Naive thymus-derived CD8-positive, alpha-beta T cell (primary cell): ENCODE results near the gene PTEN. TPM values are rescaled to one million over a fixed set of nuclear protein-coding genes. Genes with fewer than 3 reads are reported as not detected.

Experiments used
- ATAC-seq, 2 donors: fragments of 150-1000 bp; cut with Tn5 transposase in 1 of 2; sonication (Bioruptor Pico), chemical (Tn5 transposase) in 1 of 2; 1 replicate in 1 of 2; 2 replicates in 1 of 2; pipeline ENCODE4 v1.10.0; 2021; ENCODE audit warnings: mild to moderate bottlenecking in 2 of 2, moderate library complexity in 2 of 2
- POLR2A ChIA-PET: fragments of 350-600 bp; sonication (Branson Sonifier 250); formaldehyde crosslinking; loops from one replicate; lab custom pipeline; 2021; ENCODE audit warnings: antibody characterized with exemption; lab: Charles Lee
- DNase-seq, 10 donors: peaks; one replicate each; pipeline versions ENCODE4 v3.0.0 to v3.0.0-alpha.2; 2020 to 2022
- H3K27ac Mint-ChIP-seq, 10 donors: one replicate each; pipeline ENCODE4 v1.8.0; 2020 to 2022; ENCODE audit warnings: mild to moderate bottlenecking in 10 of 10, mixed read lengths in 10 of 10, moderate library complexity in 4 of 10, inconsistent platforms in 1 of 10
- H3K27me3 Mint-ChIP-seq, 5 donors: one replicate each; pipeline ENCODE4 v1.8.0; 2021 to 2022; ENCODE audit warnings: mixed read lengths in 5 of 5
- H3K36me3 Mint-ChIP-seq, 3 donors: one replicate each; pipeline ENCODE4 v1.8.0; 2020 to 2022; ENCODE audit warnings: mixed read lengths in 3 of 3, mild to moderate bottlenecking in 2 of 3, inconsistent platforms in 1 of 3
- H3K4me1 Mint-ChIP-seq, 4 donors: one replicate each; pipeline ENCODE4 v1.8.0; 2021 to 2022; ENCODE audit warnings: mixed read lengths in 4 of 4
- H3K4me3 Mint-ChIP-seq, 10 donors: one replicate each; pipeline ENCODE4 v1.8.0; 2020 to 2022; ENCODE audit warnings: mild to moderate bottlenecking in 10 of 10, mixed read lengths in 10 of 10, moderate library complexity in 6 of 10, inconsistent platforms in 1 of 10
- H3K9me3 Mint-ChIP-seq, 9 donors: one replicate each; pipeline ENCODE4 v1.8.0; 2020 to 2022; ENCODE audit warnings: mixed read lengths in 9 of 9, mild to moderate bottlenecking in 3 of 9, inconsistent platforms in 1 of 9, moderate library complexity in 1 of 9
- polyA plus RNA-seq, 3 donors: library from polyadenylated mRNA; unstranded; fragments of 300-500 nt; fragmentation: Illumina TruSeq; gene quantifications; one replicate each; pipeline ENCODE4 v1.2.3, GENCODE V29; 2021
- total RNA-seq, 8 experiments: library from RNA in 2 of 8; stranded (reverse) in 2 of 8; gene quantifications; one replicate each; pipeline ENCODE4 v1.2.3 and lab custom pipeline; 2021 to 2026

Gene PTEN
- total and polyA plus RNA-seq, 5 experiments from 2014 or later, result 29.4 to 90.0 (median 37.7) TPM

DNA sequence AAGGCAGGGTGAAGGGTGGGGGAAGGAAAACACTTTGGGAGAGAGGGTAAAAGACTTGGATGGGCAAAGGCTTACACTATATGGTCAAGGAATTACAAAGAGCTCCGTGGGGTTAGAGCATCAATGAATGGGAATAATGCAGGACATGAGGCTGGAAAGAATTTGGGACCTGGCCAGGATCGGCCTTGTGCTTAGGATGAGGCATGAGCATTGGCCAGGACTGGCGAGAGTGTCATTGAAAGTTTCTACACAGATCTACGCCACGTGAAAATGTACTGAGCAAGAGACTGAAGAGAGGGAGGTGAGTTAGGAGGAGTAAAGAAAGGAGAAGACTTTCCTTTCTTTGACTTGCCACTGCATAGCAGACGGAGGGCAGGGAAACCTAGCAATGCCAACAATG is 142.8 kb downstream of the PTEN start:
- peaks cover 0 to 2% (median 0%) of the 10 kb centered on the region in 4 donors for H3K4me1 Mint-ChIP-seq
- H3K9me3 Mint-ChIP-seq, result peaks cover 0 to 9% (median 0%) of the 10 kb centered on the region in 9 donors
- no peak overlapping the region for H3K27ac Mint-ChIP-seq
- DNase-seq (no peak), ATAC-seq (no peak)
- POLR2A ChIA-PET, result no interaction called here
- H3K27me3 Mint-ChIP-seq, result no peaks in the 10 kb centered on the region
- no peak overlapping the region for H3K4me3 Mint-ChIP-seq
- H3K36me3 Mint-ChIP-seq, result peaks cover 0 to under 1% (median 0%) of the 10 kb centered on the region in 3 donors

DNA sequence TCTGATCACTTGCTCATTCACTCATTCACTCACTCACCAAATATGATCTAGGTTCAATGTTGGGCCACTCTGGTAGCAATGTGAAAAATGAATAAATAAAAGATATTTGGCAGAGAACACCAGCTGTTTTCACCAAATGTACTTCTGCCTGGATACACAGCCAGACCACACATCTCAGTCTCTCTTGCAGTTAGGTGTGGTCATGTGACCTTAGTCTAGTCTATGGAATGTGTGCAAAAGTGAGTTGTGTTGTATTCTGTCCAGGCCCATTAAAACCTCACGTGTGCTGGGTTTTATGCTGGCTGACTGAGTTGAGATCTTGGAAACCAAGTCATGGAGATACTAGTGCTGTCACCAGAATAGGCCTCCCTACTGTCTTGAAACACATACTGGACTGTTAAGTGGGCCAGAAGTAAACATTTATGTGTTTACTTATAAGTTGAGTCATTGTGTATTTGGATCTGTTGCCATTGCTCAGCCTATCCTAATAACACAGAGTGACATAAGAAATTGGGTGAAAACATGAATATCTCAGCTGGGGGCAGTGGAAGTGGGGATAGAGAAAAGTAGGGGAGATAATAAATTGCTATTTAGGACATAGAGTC is 145.5 kb downstream of the PTEN start:
- Mint-ChIP-seq H3K36me3 (peaks cover 0 to 5% (median 0%) of the 10 kb centered on the region in 3 donors), H3K4me3 (no peak overlapping the region), H3K4me1 (peaks cover 0 to 2% (median 0%) of the 10 kb centered on the region in 4 donors), H3K9me3 (peaks cover 0 to 9% (median 0%) of the 10 kb centered on the region in 9 donors), H3K27ac (no peak overlapping the region), H3K27me3 (no peaks in the 10 kb centered on the region)
- no peak for DNase-seq
- no peak for ATAC-seq
- POLR2A ChIA-PET, result no interaction called here

DNA sequence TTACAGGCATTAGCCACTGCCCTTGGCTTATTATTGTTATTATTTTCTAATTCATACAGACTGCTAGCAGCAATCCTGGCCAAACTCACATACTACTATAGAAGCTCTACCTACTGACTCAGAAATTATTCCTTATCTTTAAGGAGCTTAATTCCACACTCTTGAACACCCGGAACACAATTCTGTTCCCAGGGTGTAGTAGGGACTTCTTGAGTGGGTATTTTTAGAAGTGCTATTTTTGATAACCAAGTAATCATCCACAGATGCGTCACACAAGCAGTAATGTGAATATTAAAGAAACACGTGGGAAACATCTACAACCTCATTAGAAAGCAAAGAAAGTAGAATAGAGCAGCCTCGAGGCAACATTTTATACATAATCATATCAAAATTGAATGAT is 149.2 kb downstream of the PTEN start:
- POLR2A ChIA-PET, result no interaction called here
- H3K27ac Mint-ChIP-seq, result no peak overlapping the region
- no peak for DNase-seq
- peaks cover 0 to 5% (median 0%) of the 10 kb centered on the region in 3 donors for H3K36me3 Mint-ChIP-seq
- peaks cover 0 to 9% (median 0%) of the 10 kb centered on the region in 9 donors for H3K9me3 Mint-ChIP-seq
- ATAC-seq, result no peak
- no peaks in the 10 kb centered on the region for H3K4me1 Mint-ChIP-seq
- H3K4me3 Mint-ChIP-seq, result no peak overlapping the region
- no peaks in the 10 kb centered on the region for H3K27me3 Mint-ChIP-seq

DNA sequence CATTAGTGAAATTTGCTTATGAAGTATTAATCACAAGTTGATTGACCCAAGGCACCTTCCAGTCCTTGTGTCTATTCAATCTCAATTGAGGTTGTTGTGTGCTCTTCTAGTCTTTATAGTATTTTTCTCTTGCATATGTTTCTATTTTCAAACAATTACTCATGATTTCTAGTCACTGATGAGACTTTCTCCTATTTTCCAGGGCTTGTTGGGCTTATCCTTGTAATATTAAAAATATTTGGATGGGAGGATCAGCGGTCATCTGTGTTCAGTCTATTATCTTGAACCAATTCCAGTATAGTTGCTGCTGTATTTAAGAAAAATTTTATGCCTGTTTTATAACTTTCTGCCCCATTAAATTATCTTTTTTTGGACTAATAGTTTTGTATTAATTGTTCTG is 154.4 kb downstream of the PTEN start:
- peaks cover 0 to 6% (median 4%) of the 10 kb centered on the region in 4 donors for H3K4me1 Mint-ChIP-seq
- no peaks in the 10 kb centered on the region for H3K27me3 Mint-ChIP-seq
- H3K27ac Mint-ChIP-seq, result peak overlapping the region in 1 of 10 donors; percentile 29
- ATAC-seq (no peak), DNase-seq (no peak)
- no peaks in the 10 kb centered on the region for H3K9me3 Mint-ChIP-seq
- no peaks in the 10 kb centered on the region for H3K36me3 Mint-ChIP-seq
- POLR2A ChIA-PET, result no interaction called here
- H3K4me3 Mint-ChIP-seq, result no peak overlapping the region

GRCh38 chr10:88019753-88020152 is 156.3 kb downstream of the PTEN start:
- POLR2A ChIA-PET, result no interaction called here
- peaks cover 0 to 7% (median 0%) of the 10 kb centered on the region in 9 donors for H3K9me3 Mint-ChIP-seq
- H3K4me3 Mint-ChIP-seq, result no peak overlapping the region
- peaks cover 0 to 6% (median 4%) of the 10 kb centered on the region in 4 donors for H3K4me1 Mint-ChIP-seq
- ATAC-seq (no peak), DNase-seq (no peak)
- H3K27me3 Mint-ChIP-seq, result no peaks in the 10 kb centered on the region
- H3K36me3 Mint-ChIP-seq, result no peaks in the 10 kb centered on the region
- H3K27ac Mint-ChIP-seq, result no peak overlapping the region

Other genes with a start within 250 kb of the PTEN start
- under 1 TPM in 1 of 2 experiments, not detected in 1; 0.70 TPM for gene PAPSS2, start 203.7 kb upstream of the PTEN start, total RNA-seq
- gene PAPSS2, start 203.7 kb upstream of the PTEN start, polyA plus RNA-seq, result under 1 TPM in 2 of 3 donors, not detected in 1; 0.05 to 0.08 TPM
- gene ATAD1, start 45.4 kb upstream of the PTEN start, total RNA-seq, result 10 to 100 TPM; 53.3 to 59.7 TPM
- gene ATAD1, start 45.4 kb upstream of the PTEN start, polyA plus RNA-seq, result 10 to 100 TPM; 32.4 to 39.0 (median 35.9) TPM
- 1 to 10 TPM; 1.4 to 1.7 TPM for gene KLLN, start 92 bp upstream of the PTEN start, total RNA-seq
- gene KLLN, start 92 bp upstream of the PTEN start, polyA plus RNA-seq, result under 1 TPM; 0.08 to 0.47 (median 0.19) TPM